ENCODE measurements around the gene CLEC18C. TPM values are rescaled to one million over a fixed set of nuclear protein-coding genes. Genes with fewer than 3 reads are reported as not detected.

The CLEC18C gene
- polyA plus RNA-seq, 1 experiment: 0.05 TPM

GRCh38 chr16:70157105-70157476 is 16.5 kb upstream of the CLEC18C start:
- Histone ChIP-seq H3K4me3 (ENCODE audit: low read depth, low read length) (no peak overlapping the region), H3K27me3 (ENCODE audit: control insufficient read depth, insufficient read depth, low read length) (no peaks in the 10 kb centered on the region), H3K36me3 (ENCODE audit: control insufficient read depth, insufficient read depth, low read length) (peaks cover 43% of the 10 kb centered on the region)
- POLR2A ChIA-PET: no interaction called here
- TF ChIP-seq CTCF (IDR thresholded peaks at IDR 0.05; ENCODE audit: insufficient read depth, low read depth, low read length): no peak
- CTCF ChIA-PET: interaction anchor here (1.1 kb wide), 1 partner anchor 8 kb away, joined by 5 read pairs; no protein-coding TSS in a partner anchor
- no peak for DNase-seq (ENCODE audit: low read depth)

GRCh38 chr16:70157477-70158260 is 15.9 kb upstream of the CLEC18C start:
- DNase-seq (ENCODE audit: low read depth): no peak
- Histone ChIP-seq H3K4me3 (ENCODE audit: low read depth, low read length) (no peak overlapping the region), H3K27me3 (ENCODE audit: control insufficient read depth, insufficient read depth, low read length) (no peaks in the 10 kb centered on the region), H3K36me3 (ENCODE audit: control insufficient read depth, insufficient read depth, low read length) (peaks cover 39% of the 10 kb centered on the region)
- ChIA-PET CTCF (interaction anchor here (0.5 kb wide), 1 partner anchor 32 kb away, joined by 3 read pairs; no protein-coding TSS in a partner anchor), POLR2A (no interaction called here)
- TF ChIP-seq CTCF (IDR thresholded peaks at IDR 0.05; ENCODE audit: insufficient read depth, low read depth, low read length): no peak

- H3K36me3 ChIP-seq (ENCODE audit: control insufficient read depth, insufficient read depth, low read length): peaks cover 36% of the 10 kb centered on the region
- ChIA-PET CTCF (interaction anchor here (0.5 kb wide), 2 partner anchors 32 to 602 kb away, joined by 3 read pairs; no protein-coding TSS in a partner anchor), POLR2A (no interaction called here)
- TF ChIP-seq CTCF (IDR thresholded peaks at IDR 0.05; ENCODE audit: insufficient read depth, low read depth, low read length): no peak
- H3K27me3 ChIP-seq (ENCODE audit: control insufficient read depth, insufficient read depth, low read length): no peaks in the 10 kb centered on the region
- H3K4me3 ChIP-seq (ENCODE audit: low read depth, low read length): no peak overlapping the region
- no peak for DNase-seq (ENCODE audit: low read depth)
Measured at GRCh38 chr16:70158261-70158939, 15.2 kb upstream of the CLEC18C start.

- Histone ChIP-seq H3K36me3 (ENCODE audit: control insufficient read depth, insufficient read depth, low read length) (peaks cover 33% of the 10 kb centered on the region), H3K4me3 (ENCODE audit: low read depth, low read length) (no peak overlapping the region), H3K27me3 (ENCODE audit: control insufficient read depth, insufficient read depth, low read length) (no peaks in the 10 kb centered on the region)
- no peak for DNase-seq (ENCODE audit: low read depth)
- no peak for TF ChIP-seq CTCF (IDR thresholded peaks at IDR 0.05; ENCODE audit: insufficient read depth, low read depth, low read length)
- POLR2A ChIA-PET: no interaction called here
- CTCF ChIA-PET: interaction anchor here (1.0 to 1.3 kb wide), 2 partner anchors 92 to 95 kb away, joined by 4 read pairs; partner anchors contain the start of gene EXOSC6
Measured at GRCh38 chr16:70159355-70160348, 13.9 kb upstream of the CLEC18C start.

Data from BJ (cell line).